Measurements from ENCODE around the gene SPON1. TPM values are rescaled to one million over a fixed set of nuclear protein-coding genes. Genes with fewer than 3 reads are reported as not detected.

The SPON1 gene
- total and polyA plus RNA-seq, 2 of the 8 experiments (the other 6 are each of a cell fraction or from before 2014, with no cell fraction given): 1.5 to 5.4 TPM

- H4K8ac ChIP-seq (ENCODE audit: extremely low read depth, insufficient read depth, low read length): no peak overlapping the region
- no peak overlapping the region for H3K18ac ChIP-seq (ENCODE audit: extremely low read depth, low read length)
- H3K4me3 ChIP-seq (ENCODE audit: extremely low read depth in 1 of 4, insufficient read depth in 2 of 4, low read depth in 3 of 4, low read length in 4 of 4): no peak overlapping the region
- no peaks in the 10 kb centered on the region for H3K9me3 ChIP-seq (ENCODE audit: insufficient read depth in 2 of 2, low read depth in 1 of 2, low read length in 1 of 2)
- no peak for DNase-seq (ENCODE audit: low read depth in 1 of 2, low spot score in 2 of 2)
- no peak overlapping the region for H3K23ac ChIP-seq (ENCODE audit: insufficient read length)
- no peak overlapping the region for H2AK5ac ChIP-seq (ENCODE audit: low read depth, low read length)
- no peak overlapping the region for H2BK20ac ChIP-seq (ENCODE audit: low read length)
- no peak overlapping the region for H2BK15ac ChIP-seq (ENCODE audit: low read length)
- no peaks in the 10 kb centered on the region for H3K36me3 ChIP-seq (ENCODE audit: control insufficient read depth in 2 of 4, insufficient read depth in 4 of 4, low read length in 3 of 4)
- no peak overlapping the region for H3K4me2 ChIP-seq (ENCODE audit: insufficient read depth in 1 of 2, low read depth in 2 of 2, low read length in 2 of 2)
- H3K79me2 ChIP-seq (ENCODE audit: control insufficient read depth in 1 of 2, insufficient read depth in 2 of 2, low read length in 2 of 2): no peaks in the 10 kb centered on the region
- no peaks in the 10 kb centered on the region for H3K79me1 ChIP-seq (ENCODE audit: low read depth, low read length)
- H2AFZ ChIP-seq (ENCODE audit: low read length): no peak overlapping the region
- ChIA-PET CTCF (ENCODE audit: partially characterized antibody) (no interaction called here), POLR2A (ENCODE audit: partially characterized antibody) (no interaction called here)
- H3K4me1 ChIP-seq (replicated peaks in 1 of 4; ENCODE audit: control insufficient read depth in 3 of 4, insufficient read depth in 4 of 4, low read length in 3 of 4): peaks cover 0 to 3% (median 0%) of the 10 kb centered on the region in 4 experiments; a peak in 1 of 7 replicates
- FAIRE-seq: no peak
- no peak overlapping the region for H3K4ac ChIP-seq (replicated peaks; ENCODE audit: insufficient read length, low read depth, low read length)
- no peak overlapping the region for H3K27ac ChIP-seq (ENCODE audit: low read depth, low read length)
- H4K20me1 ChIP-seq (replicated peaks in 1 of 2; ENCODE audit: control insufficient read depth in 1 of 2, insufficient read depth in 2 of 2, low read length in 2 of 2): no peaks in the 10 kb centered on the region
- H2BK120ac ChIP-seq (replicated peaks; ENCODE audit: low read depth, low read length): no peak overlapping the region
- no peak overlapping the region for H3K14ac ChIP-seq (ENCODE audit: insufficient read length)
- H3K9ac ChIP-seq (replicated peaks in 1 of 4; ENCODE audit: extremely low read depth in 1 of 4, low read depth in 3 of 4, low read length in 3 of 4): no peak overlapping the region
- WGBS, 2 experiments (ENCODE audit: extremely low coverage in 1 of 2, insufficient coverage in 1 of 2, insufficient read length in 1 of 2, insufficient replicate concordance in 2 of 2, low coverage in 1 of 2, low lambda C conversion rate in 2 of 2, missing lambda C conversion rate in 1 of 2): 75% methylated on average over 1 of the region's 1 CpG; no CpG with 5 or more reads in 1 of the 2 experiments
- no peak overlapping the region for H4K91ac ChIP-seq (replicated peaks; ENCODE audit: insufficient read length, low read length)
- no peak overlapping the region for H2BK12ac ChIP-seq (ENCODE audit: low read depth, low read length)
- H2BK5ac ChIP-seq (ENCODE audit: low read depth, low read length): no peak overlapping the region
- no peak overlapping the region for H3K56ac ChIP-seq (replicated peaks; ENCODE audit: insufficient read length, low read depth, low read length)
- no peaks in the 10 kb centered on the region for H3K23me2 ChIP-seq (ENCODE audit: low read depth, low read length)
- no peak overlapping the region for H4K5ac ChIP-seq (ENCODE audit: insufficient read length, low read depth, low read length)
- no peaks in the 10 kb centered on the region; a peak in 1 of 7 replicates for H3K27me3 ChIP-seq (replicated peaks in 1 of 4; ENCODE audit: control insufficient read depth in 3 of 4, extremely low read depth in 1 of 4, insufficient read depth in 3 of 4, low read length in 3 of 4)
- TF ChIP-seq CREB1 (IDR thresholded peaks at IDR 0.05) (no peak), NANOG (IDR thresholded peaks at IDR 0.05; ENCODE audit: insufficient read depth, low read depth, low read length, poor library complexity, severe bottlenecking) (no peak), KDM5A (IDR thresholded peaks at IDR 0.05; ENCODE audit: low read length) (no peak), SIN3A (conservative IDR thresholded peaks at IDR 0.05 in 1 of 2, IDR thresholded peaks at IDR 0.05 in 1 of 2; ENCODE audit: low read depth in 1 of 2, low read length in 2 of 2) (no peak), BCL11A (IDR thresholded peaks at IDR 0.05; ENCODE audit: low read depth in 2 of 2, low read length in 2 of 2) (no peak)
Observed at GRCh38 chr11:14095882-14096281, 133.4 kb downstream of the SPON1 start.
